PC-3 (cell line): Measurements from ENCODE around the gene NDC1. TPM values are rescaled to one million over a fixed set of nuclear protein-coding genes. Genes with fewer than 3 reads are reported as not detected.

Source experiments
- ATAC-seq: fragments of 200-7000 bp; cut with Tn5 transposase; 2 replicates; pipeline ENCODE4 v1.9.1; 2020; ENCODE audit warnings: mild to moderate bottlenecking, moderate library complexity
- BruUV-seq: library from RNA; stranded (reverse); fragments of 400-500 nt; replicated peaks from 2 replicates; lab custom pipeline; 2021; lab: Mats Ljungman, UMichigan
- CTCF ChIA-PET: fragments of 300-600 bp; sonication (Branson Sonifier 250); formaldehyde crosslinking; loops from one replicate; lab custom pipeline; 2022; ENCODE audit warnings: antibody characterized with exemption; lab: Charles Lee
- POLR2A ChIA-PET: fragments of 300-600 bp; sonication (Branson Sonifier 250); formaldehyde crosslinking; loops from one replicate; lab custom pipeline; 2022; ENCODE audit warnings: antibody characterized with exemption; ENCODE audit not compliant: unreplicated experiment; lab: Charles Lee
- DNase-seq: peaks from one replicate; pipeline ENCODE4 v3.0.0-alpha.2; 2015
- H2AFZ ChIP-seq: fragments of 300-600 bp; sonication (generic); 2 replicates; pipeline ENCODE4 v1.6.0; 2016; ENCODE audit warnings: antibody characterized with exemption, low read length
- H3F3A ChIP-seq: fragments of 300-600 bp; sonication (generic); one replicate; pipeline ENCODE4 v1.6.0; 2017; ENCODE audit warnings: antibody characterized with exemption, low read length, control low read depth, mild to moderate bottlenecking; ENCODE audit not compliant: unreplicated experiment
- H3K27ac ChIP-seq: fragments of 300-600 bp; sonication (generic); 2 replicates; pipeline ENCODE4 v1.5.1; 2016; ENCODE audit warnings: mild to moderate bottlenecking, low read length
- H3K27me3 ChIP-seq: fragments of 300-600 bp; sonication (generic); 2 replicates; pipeline ENCODE4 v1.6.1; 2016; ENCODE audit warnings: low read length, mixed read lengths
- H3K36me3 ChIP-seq: fragments of 300-600 bp; sonication (generic); 2 replicates; pipeline ENCODE4 v1.6.1; 2016; ENCODE audit warnings: low read depth, mixed run types, low read length, mixed read lengths
- H3K4me1 ChIP-seq: fragments of 300-600 bp; sonication (generic); 2 replicates; pipeline ENCODE4 v1.5.1; 2016; ENCODE audit warnings: low read length; ENCODE audit not compliant: insufficient read depth
- H3K4me2 ChIP-seq: fragments of 300-600 bp; sonication (generic); 2 replicates; pipeline ENCODE4 v1.6.0; 2016; ENCODE audit warnings: low read length
- H3K4me3 ChIP-seq: fragments of 300-600 bp; sonication (generic); 2 replicates; pipeline ENCODE4 v1.5.1; 2016; ENCODE audit warnings: mild to moderate bottlenecking, low read length, mixed read lengths
- H3K79me2 ChIP-seq: fragments of 300-600 bp; sonication (generic); 2 replicates; pipeline ENCODE4 v1.6.1; 2017; ENCODE audit warnings: low read length, mixed read lengths
- H3K9ac ChIP-seq: fragments of 300-600 bp; sonication (generic); 2 replicates; pipeline ENCODE4 v1.6.0; 2016; ENCODE audit warnings: mild to moderate bottlenecking, low read length
- H3K9me2 ChIP-seq: fragments of 300-600 bp; sonication (generic); replicated peaks from 2 replicates; pipeline ENCODE4 v1.6.1; 2016; ENCODE audit warnings: mixed run types, low read length, mixed read lengths
- H3K9me3 ChIP-seq: fragments of 300-600 bp; sonication (generic); 2 replicates; pipeline ENCODE4 v1.6.1; 2016; ENCODE audit warnings: low read length, mixed read lengths
- H4K20me1 ChIP-seq: fragments of 300-600 bp; sonication (generic); 2 replicates; pipeline ENCODE4 v1.6.1; 2016; ENCODE audit warnings: low read length, mixed read lengths
- CTCF ChIP-seq: fragments of 300-600 bp; sonication (generic); conservative IDR thresholded peaks from 2 replicates; pipeline ENCODE4 v1.5.1; 2017; ENCODE audit warnings: antibody characterized with exemption, low read depth, mild to moderate bottlenecking, low read length
- EZH2 ChIP-seq: fragments of 300-600 bp; sonication (generic); IDR thresholded peaks from one replicate; pipeline ENCODE4 v1.6.1; 2017; ENCODE audit warnings: antibody characterized with exemption, mild to moderate bottlenecking, low read length; ENCODE audit not compliant: unreplicated experiment
- EZH2phosphoT487 ChIP-seq: fragments of 300-600 bp; sonication (generic); IDR thresholded peaks from 2 replicates; pipeline ENCODE4 v1.6.1; 2018; ENCODE audit warnings: mild to moderate bottlenecking, antibody characterized with exemption, low read length, borderline replicate concordance
- intact Hi-C: fragments of 100-400 bp; cut with micrococcal nuclease; formaldehyde crosslinking; loops from 2 replicates; pipeline ENCODE4 v1.9.0; 2023
- total RNA-seq: library from RNA; depleted of rRNA; stranded (reverse); fragments of >200 nt; gene quantifications from 2 replicates; pipeline ENCODE4 v1.2.3, GENCODE V29; 2014

The NDC1 gene
- total RNA-seq, 1 experiment from 2014 or later, result 63.6 TPM

GRCh38 chr1:53754484-53755312 is 83.4 kb downstream of the NDC1 start:
- POLR2A ChIA-PET, result no interaction called here

GRCh38 chr1:53752281-53752680 is 85.8 kb downstream of the NDC1 start:
- no peak for DNase-seq
- H3K27me3 ChIP-seq, result no peaks in the 10 kb centered on the region
- H3K9ac ChIP-seq, result no peak overlapping the region
- H3K9me2 ChIP-seq, result no peaks in the 10 kb centered on the region
- no peaks in the 10 kb centered on the region for H3K36me3 ChIP-seq
- TF ChIP-seq EZH2 (no peak), CTCF (no peak), EZH2phosphoT487 (no peak)
- H2AFZ ChIP-seq, result no peak overlapping the region
- no peaks in the 10 kb centered on the region for H3K4me1 ChIP-seq
- no peaks in the 10 kb centered on the region for H3K9me3 ChIP-seq
- intact Hi-C loops, result no loop called here
- no peak for ATAC-seq
- no TSS peak for BruUV-seq
- no peak overlapping the region for H3K4me3 ChIP-seq
- ChIA-PET POLR2A (no interaction called here), CTCF (interaction anchor here (1.1 kb wide), 1 partner anchor 11 kb away, joined by 3 read pairs; no protein-coding TSS in a partner anchor)
- H4K20me1 ChIP-seq, result no peaks in the 10 kb centered on the region
- H3K27ac ChIP-seq, result no peak overlapping the region
- H3F3A ChIP-seq, result no peaks in the 10 kb centered on the region
- H3K4me2 ChIP-seq, result no peak overlapping the region
- no peaks in the 10 kb centered on the region for H3K79me2 ChIP-seq

More at GRCh38 chr1:53754484-53755312, 83.4 kb downstream of the NDC1 start:
- H3K4me3 ChIP-seq, result no peak overlapping the region
- no peak overlapping the region for H3K9ac ChIP-seq
- no peaks in the 10 kb centered on the region for H3K9me3 ChIP-seq
- H3K36me3 ChIP-seq, result no peaks in the 10 kb centered on the region
- peak; percentile 91 for TF ChIP-seq CTCF
- TF ChIP-seq EZH2, result no peak
- no peak for TF ChIP-seq EZH2phosphoT487
- peak; percentile 82 for DNase-seq
- no peaks in the 10 kb centered on the region for H3F3A ChIP-seq
- H3K4me2 ChIP-seq, result no peak overlapping the region
- intact Hi-C loops, result loop anchor here (1.0 to 2.0 kb wide), 3 partner anchors 36 to 269 kb away; no protein-coding TSS in a partner anchor
- BruUV-seq, result no TSS peak
- H3K4me1 ChIP-seq, result no peaks in the 10 kb centered on the region
- no peaks in the 10 kb centered on the region for H3K79me2 ChIP-seq
- CTCF ChIA-PET, result interaction anchor here (0.6 to 1.1 kb wide), 2 partner anchors 64 to 162 kb away, joined by 3 read pairs; no protein-coding TSS in a partner anchor
- no peaks in the 10 kb centered on the region for H3K27me3 ChIP-seq
- no peaks in the 10 kb centered on the region for H4K20me1 ChIP-seq
- peak; percentile 88 for ATAC-seq
- H3K9me2 ChIP-seq, result no peaks in the 10 kb centered on the region
- H2AFZ ChIP-seq, result no peak overlapping the region
- no peak overlapping the region for H3K27ac ChIP-seq

GRCh38 chr1:53747841-53748240 is 90.3 kb downstream of the NDC1 start:
- no peak for TF ChIP-seq EZH2
- TF ChIP-seq EZH2phosphoT487, result no peak
- no peak for TF ChIP-seq CTCF
- Histone ChIP-seq H3K4me1 (no peaks in the 10 kb centered on the region), H4K20me1 (no peaks in the 10 kb centered on the region), H3K36me3 (no peaks in the 10 kb centered on the region), H3K9me3 (no peaks in the 10 kb centered on the region), H2AFZ (no peak overlapping the region), H3K9me2 (no peaks in the 10 kb centered on the region), H3F3A (no peaks in the 10 kb centered on the region), H3K79me2 (no peaks in the 10 kb centered on the region), H3K27ac (no peak overlapping the region), H3K4me2 (no peak overlapping the region), H3K27me3 (no peaks in the 10 kb centered on the region), H3K9ac (no peak overlapping the region), H3K4me3 (no peak overlapping the region)
- intact Hi-C loops, result no loop called here
- no peak for DNase-seq
- POLR2A ChIA-PET, result no interaction called here
- ATAC-seq, result no peak
- CTCF ChIA-PET, result no interaction called here
- no TSS peak for BruUV-seq
